DOHH2 (cell line): ENCODE data around the gene TXNDC11.
A peak's percentile ranks its signal among the peaks of the same experiment; 100 is the strongest.

Experiments
- H3F3A ChIP-seq: fragments of 200-600 bp; sonication (generic), shearing (Covaris generic); 2 replicates; pipeline ENCODE4 v1.6.0; 2016; ENCODE audit warnings: antibody characterized with exemption, mild to moderate bottlenecking; ENCODE audit not compliant: control insufficient read depth, insufficient read depth
- H3K27ac ChIP-seq: fragments of 200-600 bp; sonication (generic); 2 replicates; pipeline ENCODE4 v1.5.1; 2014; ENCODE audit warnings: low read depth, mild to moderate bottlenecking, low read length, moderate library complexity
- H3K27me3 ChIP-seq: fragments of 200-600 bp; sonication (generic); 2 replicates; pipeline ENCODE4 v1.6.1; 2014; ENCODE audit warnings: mild to moderate bottlenecking, low read length, mixed read lengths; ENCODE audit not compliant: control insufficient read depth
- H3K36me3 ChIP-seq: fragments of 200-600 bp; sonication (generic); 2 replicates; pipeline ENCODE4 v1.6.1; 2014; ENCODE audit warnings: mild to moderate bottlenecking, low read length, moderate library complexity, mixed read lengths; ENCODE audit not compliant: control insufficient read depth
- H3K4me1 ChIP-seq: fragments of 200-600 bp; sonication (generic); 2 replicates; pipeline ENCODE4 v1.6.1; 2014; ENCODE audit warnings: mild to moderate bottlenecking, low read length, mixed read lengths; ENCODE audit not compliant: control insufficient read depth
- H3K4me2 ChIP-seq: fragments of 200-600 bp; sonication (generic); 2 replicates; pipeline ENCODE4 v1.6.0; 2014; ENCODE audit warnings: mild to moderate bottlenecking, low read length, moderate library complexity
- H3K4me3 ChIP-seq: fragments of 200-600 bp; sonication (generic); 2 replicates; pipeline ENCODE4 v1.5.1; 2014; ENCODE audit warnings: mild to moderate bottlenecking, low read length, mixed read lengths
- H3K79me2 ChIP-seq: fragments of 200-600 bp; sonication (generic); 2 replicates; pipeline ENCODE4 v1.6.1; 2014; ENCODE audit warnings: mild to moderate bottlenecking, low read length, mixed read lengths; ENCODE audit not compliant: control insufficient read depth
- H3K9me2 ChIP-seq: fragments of 200-600 bp; sonication (generic); replicated peaks from 2 replicates; pipeline ENCODE4 v1.6.1; 2014; ENCODE audit warnings: mild to moderate bottlenecking, low read length, mixed read lengths; ENCODE audit not compliant: control insufficient read depth
- H3K9me3 ChIP-seq: fragments of 200-600 bp; sonication (generic); 2 replicates; pipeline ENCODE4 v1.6.1; 2014; ENCODE audit warnings: antibody characterized with exemption, low read length, mixed read lengths; ENCODE audit not compliant: control insufficient read depth, insufficient read depth
- H4K20me1 ChIP-seq: fragments of 200-600 bp; sonication (generic); 2 replicates; pipeline ENCODE4 v1.6.0; 2014; ENCODE audit warnings: low read depth, mild to moderate bottlenecking, antibody characterized with exemption, low read length, moderate library complexity; ENCODE audit not compliant: control insufficient read depth, insufficient read depth
- EZH2phosphoT487 ChIP-seq: fragments of 200-600 bp; sonication (generic); IDR thresholded peaks from 2 replicates; pipeline ENCODE4 v1.6.1; 2017; ENCODE audit warnings: borderline replicate concordance, mild to moderate bottlenecking, antibody characterized with exemption, low read length, moderate library complexity, mixed read lengths
- TF ChIP-seq, protein P1 (sequence below): fragments of 200-600 bp; sonication (generic); IDR thresholded peaks from one replicate; pipeline ENCODE4 v1.5.1; 2014; ENCODE audit warnings: antibody characterized with exemption, mild to moderate bottlenecking, low read depth, low read length; ENCODE audit not compliant: poor library complexity, severe bottlenecking

The TXNDC11 gene

DNA sequence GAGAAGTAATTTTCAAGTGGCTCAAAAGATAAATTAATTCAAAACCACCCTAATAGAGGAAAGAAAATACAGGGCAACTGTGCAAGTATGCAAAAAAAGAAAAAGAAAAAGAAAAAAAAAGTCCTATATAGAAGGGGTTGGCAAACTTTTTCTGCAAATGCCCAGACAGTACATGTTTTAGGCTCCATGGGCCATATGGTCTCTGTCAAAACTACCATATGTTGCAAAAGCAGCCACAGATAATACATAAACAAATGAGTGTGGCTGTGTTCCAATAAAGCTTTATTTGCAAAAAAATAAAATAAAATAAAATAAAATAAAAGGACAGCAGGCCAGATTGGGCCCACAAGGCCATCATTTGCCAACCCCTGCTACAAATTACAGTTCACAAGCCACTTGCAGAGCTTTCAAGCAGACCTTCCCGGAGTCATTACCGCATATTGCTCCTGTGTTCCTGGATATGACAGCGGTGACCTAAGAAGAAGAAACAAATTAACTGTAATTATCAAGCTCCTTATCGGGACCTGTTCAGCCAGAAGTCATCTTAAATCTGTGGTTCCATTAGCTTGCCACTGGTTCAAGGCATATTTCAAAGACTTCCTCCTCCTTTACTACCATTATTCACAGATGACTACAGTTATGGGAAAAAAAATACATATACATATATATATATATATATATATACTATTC, 38.5 kb upstream of the TXNDC11 start:
- Histone ChIP-seq H3F3A (peaks cover 36% of the 10 kb centered on the region), H3K36me3 (peaks cover 37% of the 10 kb centered on the region), H3K4me1 (peaks cover 54% of the 10 kb centered on the region), H3K79me2 (peaks cover 58% of the 10 kb centered on the region), H3K27me3 (no peaks in the 10 kb centered on the region), H3K27ac (peak overlapping the region; percentile 91), H3K9me3 (no peaks in the 10 kb centered on the region), H3K4me3 (peak overlapping the region; percentile 33; the same call in 1 of the 2 replicates), H3K4me2 (peak overlapping the region; percentile 95), H4K20me1 (no peaks in the 10 kb centered on the region), H3K9me2 (no peaks in the 10 kb centered on the region)
- TF ChIP-seq, protein P1, sequence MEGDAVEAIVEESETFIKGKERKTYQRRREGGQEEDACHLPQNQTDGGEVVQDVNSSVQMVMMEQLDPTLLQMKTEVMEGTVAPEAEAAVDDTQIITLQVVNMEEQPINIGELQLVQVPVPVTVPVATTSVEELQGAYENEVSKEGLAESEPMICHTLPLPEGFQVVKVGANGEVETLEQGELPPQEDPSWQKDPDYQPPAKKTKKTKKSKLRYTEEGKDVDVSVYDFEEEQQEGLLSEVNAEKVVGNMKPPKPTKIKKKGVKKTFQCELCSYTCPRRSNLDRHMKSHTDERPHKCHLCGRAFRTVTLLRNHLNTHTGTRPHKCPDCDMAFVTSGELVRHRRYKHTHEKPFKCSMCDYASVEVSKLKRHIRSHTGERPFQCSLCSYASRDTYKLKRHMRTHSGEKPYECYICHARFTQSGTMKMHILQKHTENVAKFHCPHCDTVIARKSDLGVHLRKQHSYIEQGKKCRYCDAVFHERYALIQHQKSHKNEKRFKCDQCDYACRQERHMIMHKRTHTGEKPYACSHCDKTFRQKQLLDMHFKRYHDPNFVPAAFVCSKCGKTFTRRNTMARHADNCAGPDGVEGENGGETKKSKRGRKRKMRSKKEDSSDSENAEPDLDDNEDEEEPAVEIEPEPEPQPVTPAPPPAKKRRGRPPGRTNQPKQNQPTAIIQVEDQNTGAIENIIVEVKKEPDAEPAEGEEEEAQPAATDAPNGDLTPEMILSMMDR: no peak
- TF ChIP-seq EZH2phosphoT487: no peak

DNA sequence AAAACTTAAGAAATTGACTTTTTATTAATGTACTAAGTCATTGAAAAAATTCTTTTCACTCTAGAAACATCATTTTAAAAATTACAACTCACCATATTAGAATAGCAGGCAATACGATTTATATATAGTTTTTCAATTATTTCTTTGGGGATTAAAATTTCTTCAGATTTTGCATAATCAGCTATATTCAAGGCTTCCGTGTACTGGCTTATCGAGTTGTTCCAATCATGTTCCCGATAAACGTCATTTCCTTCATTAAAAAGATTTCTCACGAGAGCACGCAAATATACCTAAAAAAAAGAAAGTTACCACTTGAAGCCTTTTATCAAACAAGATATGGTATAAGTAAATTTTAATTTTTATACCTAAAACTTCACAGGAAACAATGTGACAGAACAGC, 36.4 kb upstream of the TXNDC11 start:
- Histone ChIP-seq H3K4me1 (peaks cover 46% of the 10 kb centered on the region), H3K9me3 (no peaks in the 10 kb centered on the region), H3K4me2 (no peak overlapping the region), H3K27me3 (no peaks in the 10 kb centered on the region), H3K36me3 (peaks cover 57% of the 10 kb centered on the region), H3K27ac (no peak overlapping the region), H3F3A (peaks cover 32% of the 10 kb centered on the region), H3K9me2 (no peaks in the 10 kb centered on the region), H4K20me1 (no peaks in the 10 kb centered on the region), H3K4me3 (no peak overlapping the region), H3K79me2 (peaks cover 45% of the 10 kb centered on the region)
- no peak for TF ChIP-seq EZH2phosphoT487
- TF ChIP-seq, protein P1: no peak

DNA sequence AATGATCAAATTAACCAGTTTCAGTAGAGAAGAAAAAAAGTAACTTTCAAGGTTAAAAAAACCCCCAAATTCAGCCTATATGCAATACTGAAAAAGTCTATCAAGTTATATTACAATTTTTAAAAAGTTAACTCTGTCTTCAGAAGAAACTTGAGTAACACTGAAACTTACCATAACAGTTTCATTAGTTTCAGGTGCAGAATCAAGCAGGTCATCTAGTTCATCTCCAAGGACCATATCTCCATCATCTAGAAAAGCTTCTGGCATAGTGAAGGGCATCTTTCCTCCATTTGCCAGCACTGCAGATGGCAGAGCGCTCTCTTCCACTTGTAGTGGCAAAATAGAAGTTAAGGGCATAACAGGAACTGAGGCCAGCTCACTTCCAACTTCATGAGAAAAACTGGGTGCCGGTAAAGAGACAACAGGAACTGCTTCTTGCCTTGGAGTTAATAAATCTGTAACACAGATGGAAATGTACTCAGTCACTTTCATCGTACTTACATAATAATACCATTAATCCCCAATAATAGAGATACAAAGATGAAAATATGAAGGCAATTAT, 31.5 kb upstream of the TXNDC11 start:
- Histone ChIP-seq H3K9me3 (no peaks in the 10 kb centered on the region), H3K36me3 (peaks cover 68% of the 10 kb centered on the region), H4K20me1 (no peaks in the 10 kb centered on the region), H3K4me2 (peak overlapping the region; percentile 31; the same call in 1 of the 2 replicates), H3K9me2 (no peaks in the 10 kb centered on the region), H3K27me3 (no peaks in the 10 kb centered on the region), H3K4me1 (peaks cover 55% of the 10 kb centered on the region), H3K4me3 (0 out of 2 replicates have a peak overlapping the region, but pooled peaks have one; percentile 14), H3K27ac (peak overlapping the region; percentile 34; the same call in 1 of the 2 replicates), H3F3A (peaks cover 39% of the 10 kb centered on the region), H3K79me2 (peaks cover 14% of the 10 kb centered on the region; the same call in 1 of the 2 replicates)
- no peak for TF ChIP-seq EZH2phosphoT487
- TF ChIP-seq, protein P1: no peak
